HUES6 (cell line): Measurements from ENCODE around the gene USP11.
"Not testable (repeated sequence)": the region's sequence is repeated elsewhere in the genome, so short reads cannot be mapped to it uniquely, and the experiment has no call there.

Source experiments
- H3K27ac ChIP-seq: 2 replicates; pipeline ENCODE4 v1.7.0; 2013; ENCODE audit warnings: low read depth, mild to moderate bottlenecking, low read length, inconsistent platforms
- H3K27me3 ChIP-seq: 2 replicates; pipeline ENCODE4 v1.6.1; 2013; ENCODE audit warnings: low read length; ENCODE audit not compliant: control insufficient read depth, insufficient read depth
- H3K36me3 ChIP-seq: 2 replicates; pipeline ENCODE4 v1.6.1; 2013; ENCODE audit warnings: low read length; ENCODE audit not compliant: control insufficient read depth, insufficient read depth
- H3K4me1 ChIP-seq: 2 replicates; pipeline ENCODE4 v1.6.1; 2013; ENCODE audit warnings: low read length; ENCODE audit not compliant: control insufficient read depth, insufficient read depth
- H3K4me3 ChIP-seq: 2 replicates; pipeline ENCODE4 v1.5.1; 2013; ENCODE audit warnings: low read depth, low read length
- H3K9ac ChIP-seq: one replicate; pipeline ENCODE4 v1.6.1; 2013; ENCODE audit warnings: mild to moderate bottlenecking, low read length
- H3K9me3 ChIP-seq: 2 replicates; pipeline ENCODE4 v1.6.1; 2013; ENCODE audit warnings: low read depth, low read length; ENCODE audit not compliant: control insufficient read depth, insufficient read depth

USP11 gene

GRCh38 chrX:47248576-47248975, 15.8 kb downstream of the USP11 start:
- H3K4me1 ChIP-seq: no peaks in the 10 kb centered on the region
- H3K9ac ChIP-seq: no peak overlapping the region
- no peaks in the 10 kb centered on the region for H3K9me3 ChIP-seq
- H3K27me3 ChIP-seq: no peaks in the 10 kb centered on the region
- H3K4me3 ChIP-seq: no peak overlapping the region
- no peak overlapping the region for H3K27ac ChIP-seq
- H3K36me3 ChIP-seq: peaks cover 55% of the 10 kb centered on the region

- Histone ChIP-seq H3K4me3 (no peak overlapping the region), H3K27me3 (no peaks in the 10 kb centered on the region), H3K9me3 (no peaks in the 10 kb centered on the region), H3K4me1 (no peaks in the 10 kb centered on the region), H3K27ac (no peak overlapping the region), H3K9ac (no peak overlapping the region), H3K36me3 (peaks cover 41% of the 10 kb centered on the region)
These were observed 17.2 kb downstream of the USP11 start for GRCh38 chrX:47250017-47250347.

GRCh38 chrX:47257620-47258019, 24.8 kb downstream of the USP11 start:
- H3K4me3 ChIP-seq, H3K9ac ChIP-seq, H3K27me3 ChIP-seq, H3K9me3 ChIP-seq, H3K27ac ChIP-seq, H3K4me1 ChIP-seq, H3K36me3 ChIP-seq: not testable (repeated sequence)

GRCh38 chrX:47264483-47265173, 31.8 kb downstream of the USP11 start:
- Histone ChIP-seq H3K27me3 (no peaks in the 10 kb centered on the region), H3K9ac (no peak overlapping the region), H3K4me1 (peaks cover 9% of the 10 kb centered on the region; the same call in 1 of the 2 replicates), H3K36me3 (no peaks in the 10 kb centered on the region), H3K27ac (no peak overlapping the region), H3K9me3 (peaks cover 6% of the 10 kb centered on the region; the same call in 1 of the 2 replicates), H3K4me3 (no peak overlapping the region)

GRCh38 chrX:47266643-47267042, 33.8 kb downstream of the USP11 start:
- Histone ChIP-seq H3K36me3 (no peaks in the 10 kb centered on the region), H3K27ac (no peak overlapping the region; the same call in 1 of the 2 replicates), H3K4me3 (no peak overlapping the region), H3K9me3 (peaks cover under 1% of the 10 kb centered on the region; the same call in 1 of the 2 replicates), H3K9ac (no peak overlapping the region), H3K27me3 (no peaks in the 10 kb centered on the region), H3K4me1 (peaks cover 9% of the 10 kb centered on the region; the same call in 1 of the 2 replicates)

GRCh38 chrX:47272013-47272408, 39.2 kb downstream of the USP11 start:
- H3K4me3 ChIP-seq: no peak overlapping the region
- no peaks in the 10 kb centered on the region; the same call in 1 of the 2 replicates for H3K4me1 ChIP-seq
- no peaks in the 10 kb centered on the region for H3K9me3 ChIP-seq
- H3K27me3 ChIP-seq: no peaks in the 10 kb centered on the region
- H3K36me3 ChIP-seq: no peaks in the 10 kb centered on the region
- no peak overlapping the region for H3K27ac ChIP-seq
- no peak overlapping the region for H3K9ac ChIP-seq

- Histone ChIP-seq H3K9ac (no peak overlapping the region), H3K9me3 (no peaks in the 10 kb centered on the region), H3K36me3 (no peaks in the 10 kb centered on the region), H3K27ac (no peak overlapping the region), H3K27me3 (no peaks in the 10 kb centered on the region), H3K4me1 (no peaks in the 10 kb centered on the region), H3K4me3 (no peak overlapping the region)
These were observed 40.4 kb downstream of the USP11 start for GRCh38 chrX:47273011-47273730.

- Histone ChIP-seq H3K4me1 (no peaks in the 10 kb centered on the region), H3K9ac (no peak overlapping the region), H3K4me3 (no peak overlapping the region), H3K27me3 (no peaks in the 10 kb centered on the region), H3K36me3 (no peaks in the 10 kb centered on the region), H3K27ac (no peak overlapping the region), H3K9me3 (peaks cover 4% of the 10 kb centered on the region; the same call in 1 of the 2 replicates)
These were observed 45.9 kb downstream of the USP11 start for GRCh38 chrX:47278691-47279090.

- Histone ChIP-seq H3K9me3 (peaks cover 8% of the 10 kb centered on the region; the same call in 1 of the 2 replicates), H3K4me3 (no peak overlapping the region), H3K27ac (no peak overlapping the region), H3K36me3 (no peaks in the 10 kb centered on the region), H3K9ac (no peak overlapping the region), H3K27me3 (no peaks in the 10 kb centered on the region), H3K4me1 (peaks cover 5% of the 10 kb centered on the region; the same call in 1 of the 2 replicates)
These were observed 50.4 kb downstream of the USP11 start for GRCh38 chrX:47283015-47283771.

GRCh38 chrX:47284616-47285015, 51.8 kb downstream of the USP11 start:
- not testable (repeated sequence) for H3K27ac ChIP-seq, H3K9me3 ChIP-seq, H3K27me3 ChIP-seq, H3K9ac ChIP-seq, H3K36me3 ChIP-seq, H3K4me3 ChIP-seq, H3K4me1 ChIP-seq

GRCh38 chrX:47285836-47286320, 53.1 kb downstream of the USP11 start:
- Histone ChIP-seq H3K9ac (no peak overlapping the region), H3K27ac (no peak overlapping the region), H3K4me3 (no peak overlapping the region), H3K4me1 (peaks cover 5% of the 10 kb centered on the region; the same call in 1 of the 2 replicates), H3K9me3 (peaks cover 8% of the 10 kb centered on the region; the same call in 1 of the 2 replicates), H3K27me3 (no peaks in the 10 kb centered on the region), H3K36me3 (no peaks in the 10 kb centered on the region)
